IMR-90 (cell line): ENCODE data around the gene LRRC42. TPM values are rescaled to one million over a fixed set of nuclear protein-coding genes. Genes with fewer than 3 reads are reported as not detected.

ENCODE experiments used
- ATAC-seq: fragments of 200-7000 bp; cut with Tn5 transposase; 2 replicates; pipeline ENCODE4 v1.9.1; 2020; ENCODE audit warnings: low read depth, mild to moderate bottlenecking, moderate library complexity
- Bru-seq: library from RNA; stranded (reverse); fragments of 400-500 nt; gene quantifications from one replicate; lab custom pipeline; 2021; lab: Mats Ljungman, UMichigan
- BruChase-seq, 2 experiments: library from RNA; stranded (reverse); fragments of 400-500 nt; gene quantifications; one replicate each; lab custom pipeline; 2021; lab: Mats Ljungman, UMichigan
- BruUV-seq: library from RNA; stranded (reverse); fragments of 400-500 nt; replicated peaks from 2 replicates; lab custom pipeline; 2021; lab: Mats Ljungman, UMichigan
- CTCF ChIA-PET: fragments of 300-600 bp; formaldehyde crosslinking; extraction: SDS; loops from one replicate; lab custom pipeline; 2021; ENCODE audit warnings: antibody characterized with exemption; lab: Yijun Ruan, JAX
- POLR2A ChIA-PET: fragments of 300-600 bp; sonication (Branson Sonifier 250); formaldehyde crosslinking; loops from one replicate; lab custom pipeline; 2022; ENCODE audit warnings: antibody characterized with exemption; ENCODE audit not compliant: unreplicated experiment; lab: Charles Lee
- DNase-seq: peaks from one replicate; pipeline ENCODE4 v3.0.0; 2013
- H2AFZ ChIP-seq: replicated peaks from 2 replicates; pipeline ENCODE3; 2013; ENCODE audit warnings: low read length, mild to moderate bottlenecking; ENCODE audit not compliant: poor library complexity
- H2AK5ac ChIP-seq: 2 replicates; pipeline ENCODE4 v1.6.1; 2013; ENCODE audit warnings: low read depth, low read length, inconsistent platforms
- H2AK9ac ChIP-seq: replicated peaks from 2 replicates; pipeline ENCODE3; 2013; ENCODE audit warnings: mild to moderate bottlenecking, low read depth, low read length, moderate library complexity; ENCODE audit not compliant: poor library complexity
- H2BK120ac ChIP-seq: 2 replicates; pipeline ENCODE4 v1.6.1; 2013; ENCODE audit warnings: low read depth, low read length, inconsistent platforms
- H2BK15ac ChIP-seq: 3 replicates; pipeline ENCODE4 v1.6.1; 2013; ENCODE audit warnings: low read depth, low read length, inconsistent platforms
- H2BK20ac ChIP-seq: 2 replicates; pipeline ENCODE4 v1.6.1; 2013; ENCODE audit warnings: low read depth, mild to moderate bottlenecking, inconsistent platforms, low read length, moderate library complexity
- H2BK5ac ChIP-seq: 2 replicates; pipeline ENCODE4 v1.6.1; 2013; ENCODE audit warnings: mild to moderate bottlenecking, low read depth, low read length, inconsistent platforms; ENCODE audit not compliant: poor library complexity, severe bottlenecking
- H3K14ac ChIP-seq: replicated peaks from 2 replicates; pipeline ENCODE4 v1.6.1; 2013; ENCODE audit warnings: low read depth, low read length, inconsistent platforms
- H3K18ac ChIP-seq: 2 replicates; pipeline ENCODE4 v1.6.1; 2013; ENCODE audit warnings: low read depth, low read length, control low read depth
- H3K23ac ChIP-seq: 2 replicates; pipeline ENCODE4 v1.6.1; 2013; ENCODE audit warnings: low read depth, low read length, inconsistent platforms
- H3K27ac ChIP-seq: 2 replicates; pipeline ENCODE4 v1.5.1; 2013; ENCODE audit warnings: mild to moderate bottlenecking, control low read depth, low read length; ENCODE audit not compliant: insufficient read depth
- H3K27me3 ChIP-seq: 2 replicates; pipeline ENCODE4 v1.6.1; 2013; ENCODE audit warnings: low read length; ENCODE audit not compliant: control insufficient read depth, insufficient read depth
- H3K36me3 ChIP-seq: 2 replicates; pipeline ENCODE4 v1.6.1; 2013; ENCODE audit warnings: low read length, mixed read lengths; ENCODE audit not compliant: control insufficient read depth, insufficient read depth
- H3K4ac ChIP-seq: 2 replicates; pipeline ENCODE4 v1.6.1; 2013; ENCODE audit warnings: low read depth, low read length, inconsistent platforms
- H3K4me1 ChIP-seq: 2 replicates; pipeline ENCODE4 v1.6.1; 2013; ENCODE audit warnings: low read length, mixed read lengths; ENCODE audit not compliant: control insufficient read depth, insufficient read depth
- H3K4me2 ChIP-seq: 2 replicates; pipeline ENCODE4 v1.6.1; 2013; ENCODE audit warnings: low read depth, mild to moderate bottlenecking, control low read depth, low read length, moderate library complexity
- H3K4me3 ChIP-seq: 2 replicates; pipeline ENCODE4 v1.5.1; 2013; ENCODE audit warnings: low read depth, mild to moderate bottlenecking, control low read depth, low read length, moderate library complexity; ENCODE audit not compliant: insufficient read depth
- H3K56ac ChIP-seq: 2 replicates; pipeline ENCODE4 v1.6.1; 2013; ENCODE audit warnings: low read length, inconsistent platforms; ENCODE audit not compliant: insufficient read depth; ENCODE audit errors: extremely low read depth
- H3K79me1 ChIP-seq, 2 experiments: 2 replicates each; pipeline ENCODE4 v1.6.1; 2013; ENCODE audit warnings: low read length in 2 of 2, inconsistent platforms in 1 of 2, low read depth in 1 of 2
- H3K9ac ChIP-seq: 2 replicates; pipeline ENCODE4 v1.6.1; 2013; ENCODE audit warnings: low read depth, low read length, control low read depth
- H3K9me1 ChIP-seq: 2 replicates; pipeline ENCODE4 v1.6.1; 2013; ENCODE audit warnings: low read length, inconsistent platforms; ENCODE audit not compliant: insufficient read depth
- H3K9me3 ChIP-seq: 2 replicates; pipeline ENCODE4 v1.6.1; 2013; ENCODE audit warnings: low read length; ENCODE audit not compliant: control insufficient read depth, insufficient read depth
- H4K20me1 ChIP-seq: 2 replicates; pipeline ENCODE4 v1.6.1; 2013; ENCODE audit warnings: low read length, inconsistent platforms; ENCODE audit not compliant: insufficient read depth
- H4K5ac ChIP-seq: 2 replicates; pipeline ENCODE4 v1.6.1; 2013; ENCODE audit warnings: mild to moderate bottlenecking, low read depth, low read length, control low read depth
- H4K8ac ChIP-seq, 2 experiments: 2 replicates each; pipeline ENCODE4 v1.6.1; 2013; ENCODE audit warnings: low read depth in 2 of 2, low read length in 2 of 2, control low read depth in 1 of 2, inconsistent platforms in 1 of 2
- H4K91ac ChIP-seq: 2 replicates; pipeline ENCODE4 v1.6.1; 2013; ENCODE audit warnings: low read depth, low read length, inconsistent platforms; ENCODE audit not compliant: insufficient read depth
- BHLHE40 ChIP-seq: fragments of 150-350 bp; IDR thresholded peaks from 2 replicates; pipeline ENCODE4 v1.6.1; 2016; ENCODE audit warnings: mild to moderate bottlenecking, low read depth, low read length
- CEBPB ChIP-seq: IDR thresholded peaks from 2 replicates; pipeline ENCODE4 v1.6.1; 2012; ENCODE audit warnings: low read depth, low read length, improper control_type of control experiment
- FOS ChIP-seq: fragments of 150-350 bp; IDR thresholded peaks from 2 replicates; pipeline ENCODE4 v1.6.1; 2016; ENCODE audit warnings: low read depth, low read length
- MAFK ChIP-seq: IDR thresholded peaks from 2 replicates; pipeline ENCODE4 v1.6.1; 2012; ENCODE audit warnings: low read depth, low read length, improper control_type of control experiment
- MAZ ChIP-seq: IDR thresholded peaks from 2 replicates; pipeline ENCODE4 v1.6.1; 2012; ENCODE audit warnings: low read depth, mild to moderate bottlenecking, low read length, improper control_type of control experiment, moderate library complexity, borderline replicate concordance
- MXI1 ChIP-seq: IDR thresholded peaks from 2 replicates; pipeline ENCODE4 v1.6.1; 2012; ENCODE audit warnings: low read depth, mild to moderate bottlenecking, low read length, moderate library complexity, borderline replicate concordance
- RAD21 ChIP-seq: IDR thresholded peaks from 2 replicates; pipeline ENCODE4 v1.6.1; 2012; ENCODE audit warnings: low read length, improper control_type of control experiment
- RCOR1 ChIP-seq: IDR thresholded peaks from 2 replicates; pipeline ENCODE4 v1.6.1; 2012; ENCODE audit warnings: mild to moderate bottlenecking, low read length, improper control_type of control experiment; ENCODE audit not compliant: insufficient replicate concordance
- RFX5 ChIP-seq: IDR thresholded peaks from 2 replicates; pipeline ENCODE4 v1.8.0; 2012; ENCODE audit warnings: low read depth, mild to moderate bottlenecking, low read length, moderate library complexity
- SMC3 ChIP-seq: fragments of 150-350 bp; IDR thresholded peaks from 2 replicates; pipeline ENCODE4 v1.6.1; 2016; ENCODE audit warnings: low read depth, mild to moderate bottlenecking, antibody characterized with exemption, low read length, moderate library complexity
- WGBS, 2 experiments: methylation state at CpG; one replicate each; pipeline versions ENCODE4 v1.1.5 to v1.1.7; 2013; ENCODE audit warnings: missing lambda C conversion rate in 2 of 2; ENCODE audit not compliant: insufficient read length in 1 of 2; ENCODE audit errors: extremely low coverage in 2 of 2; 5-methylcytosine and 5-hydroxymethylcytosine counted together
- dilution Hi-C: fragments of 300-500 bp; cut with HindIII; formaldehyde crosslinking; loops from one replicate; pipeline ENCODE4 v1.14.3; 2018; ENCODE audit warnings: low sequenced_read_pairs; ENCODE audit not compliant: unreplicated experiment
- in situ Hi-C: fragments of 300-500 bp; cut with MboI; formaldehyde crosslinking; loops from 3 replicates; pipeline ENCODE4 v1.14.3; 2019; ENCODE audit warnings: low sequenced_read_pairs, inconsistent platforms, mixed read lengths
- intact Hi-C: fragments of 100-400 bp; cut with micrococcal nuclease; formaldehyde crosslinking; loops from 2 replicates; pipeline ENCODE4 v1.10.0; 2022
- long read RNA-seq: library from polyadenylated mRNA; unstranded; transcript quantifications from one replicate; pipeline ENCODE4 v2.0.0, GENCODE V29; 2021; ENCODE audit not compliant: unreplicated experiment
- polyA plus RNA-seq, 3 experiments: library from polyadenylated mRNA; depleted of rRNA; stranded (reverse); fragments of >200 nt; gene quantifications; 2 replicates each; pipeline ENCODE4 v1.2.3, GENCODE V29; 2012; ENCODE audit warnings: low replicate concordance in 1 of 3
- total RNA-seq: library from RNA; depleted of rRNA; stranded (reverse); fragments of >200 nt; gene quantifications from 2 replicates; pipeline ENCODE4 v1.2.3, GENCODE V29; 2012; rRNA removed
- TF ChIP-seq, protein P1 (sequence below): fragments of 150-350 bp; IDR thresholded peaks from 2 replicates; pipeline ENCODE4 v1.6.1; 2016; ENCODE audit warnings: low read depth, mild to moderate bottlenecking, low read length, moderate library complexity, borderline replicate concordance

Gene LRRC42, protein sequence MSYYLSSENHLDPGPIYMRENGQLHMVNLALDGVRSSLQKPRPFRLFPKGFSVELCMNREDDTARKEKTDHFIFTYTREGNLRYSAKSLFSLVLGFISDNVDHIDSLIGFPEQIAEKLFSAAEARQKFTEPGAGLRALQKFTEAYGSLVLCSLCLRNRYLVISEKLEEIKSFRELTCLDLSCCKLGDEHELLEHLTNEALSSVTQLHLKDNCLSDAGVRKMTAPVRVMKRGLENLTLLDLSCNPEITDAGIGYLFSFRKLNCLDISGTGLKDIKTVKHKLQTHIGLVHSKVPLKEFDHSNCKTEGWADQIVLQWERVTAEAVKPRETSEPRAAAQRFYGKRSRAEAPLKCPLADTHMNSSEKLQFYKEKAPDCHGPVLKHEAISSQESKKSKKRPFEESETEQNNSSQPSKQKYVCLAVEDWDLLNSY
- total RNA-seq (33.3 and 47.5 TPM in 2 replicates), polyA plus RNA-seq (2012; rRNA removed) (38.6 and 39.9 TPM in 2 replicates), Bru-seq, nascent RNA (percentile 76 among the genes with signal in this experiment), BruChase-seq, experiment 1, labeled RNA remaining after a 6-hour chase (percentile 68 among the genes with signal in this experiment), BruChase-seq, experiment 2, labeled RNA remaining after a 2-hour chase (percentile 67 among the genes with signal in this experiment)
- polyA plus RNA-seq (2012; cell fraction: cytosol; rRNA removed) = 22.7 and 24.5 TPM in 2 replicates
- 11.2 and 23.1 TPM in 2 replicates for polyA plus RNA-seq (2012; cell fraction: nucleus; rRNA removed; ENCODE audit: low replicate concordance)
- long read RNA-seq, transcript LRRC42-203 (9 exons, 2,037 nt) = minor isoform, 12 of 47 reads
- long read RNA-seq, transcript LRRC42-201 (8 exons, 1,727 nt) = major isoform, 21 of 47 reads
- long read RNA-seq, partial matches to known transcripts = 4 of 47 reads
- long read RNA-seq, other reads (novel, unspliced or antisense) = 10 of 47 reads

DNA sequence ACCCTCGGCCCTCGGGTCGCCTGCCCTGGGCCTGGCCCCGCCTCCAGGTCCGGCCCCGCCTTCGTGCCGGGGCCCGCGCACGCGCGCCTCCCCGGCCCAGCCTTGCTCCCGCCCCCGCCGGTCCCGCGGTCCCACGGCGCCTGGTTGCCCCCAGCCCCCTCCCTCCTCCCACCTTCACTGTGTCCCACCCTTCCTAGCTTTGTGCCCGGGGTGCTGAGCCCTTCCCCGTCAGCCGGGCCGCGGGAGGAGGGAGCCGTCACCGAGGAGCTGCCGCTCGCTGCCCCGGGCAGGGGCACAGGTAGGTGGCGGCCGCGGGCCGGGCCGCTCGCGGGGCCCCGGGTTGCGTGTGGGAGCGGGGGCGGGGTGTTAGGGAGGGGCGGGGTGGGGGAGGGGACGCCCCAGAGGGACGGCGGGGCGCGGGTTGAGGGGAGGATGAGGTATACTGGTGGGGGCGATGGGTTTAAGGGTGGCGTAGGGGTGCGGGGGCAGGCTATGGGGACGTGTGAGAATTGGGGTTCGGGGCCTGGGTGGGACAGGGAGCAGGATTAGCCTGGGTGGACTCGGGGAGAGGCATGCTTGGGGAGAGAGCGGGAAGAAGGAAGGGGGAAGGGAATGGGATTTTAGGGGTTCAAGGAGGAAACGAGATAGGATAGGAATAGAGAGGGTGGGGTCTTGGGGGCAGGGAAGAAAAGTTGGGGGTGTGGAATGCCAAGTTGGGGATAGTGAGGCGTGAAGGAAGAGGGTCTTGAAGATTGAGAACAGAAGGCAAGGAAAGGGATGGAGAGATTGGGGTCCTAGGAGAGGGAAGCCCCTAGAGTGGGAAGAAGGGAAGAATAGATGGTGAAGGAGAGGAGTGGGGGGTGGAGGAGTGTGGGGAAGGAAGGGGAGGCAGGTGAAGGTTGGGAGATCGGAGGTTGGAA lies at the start of gene LRRC42:
TSS of gene LRRC42 (plus strand) at position 99 of the 920 bp plus-strand sequence. CDS start 5,650 bp downstream, outside the sequence.
- peak within 1 kb of the TSS; percentile 20; the same call in 1 of the 3 replicates for H2BK15ac ChIP-seq
- peak within 1 kb of the TSS; percentile 100 for H3K4me3 ChIP-seq
- dilution Hi-C loops = no loop called here
- peak within 1 kb of the TSS; percentile 85 to 86 for H4K8ac ChIP-seq
- H3K27me3 ChIP-seq = no peaks in the 10 kb centered on the region
- H4K91ac ChIP-seq = peak within 1 kb of the TSS; percentile 80
- H3K4me1 ChIP-seq = peaks cover 10% of the 10 kb centered on the region
- in situ Hi-C loops = loop anchor here (5.0 kb wide), 1 partner anchor 64 kb away; no protein-coding TSS in a partner anchor
- peak within 1 kb of the TSS; percentile 96 for H2AK9ac ChIP-seq
- peaks cover 11% of the 10 kb centered on the region for H3K9me1 ChIP-seq
- intact Hi-C loops = loop anchor here (2.0 to 5.0 kb wide), 3 partner anchors 58 to 459 kb away; partner anchors contain the start of gene YIPF1
- H3K23ac ChIP-seq = peak within 1 kb of the TSS; percentile 93
- CTCF ChIA-PET = interaction anchor here (0.8 to 2.3 kb wide), 4 partner anchors 10 to 86 kb away, joined by 3 to 7 read pairs (median 4); no protein-coding TSS in a partner anchor
- peaks cover under 1% of the 10 kb centered on the region for H3K36me3 ChIP-seq
- DNase-seq (no peak), ATAC-seq (peak; percentile 83)
- peaks cover 34% of the 10 kb centered on the region for H4K20me1 ChIP-seq
- POLR2A ChIA-PET = interaction anchor here (0.6 to 1.2 kb wide), 2 partner anchors 56 to 428 kb away, joined by 4 to 9 read pairs; partner anchors contain the start of gene YIPF1
- H3K9me3 ChIP-seq = no peaks in the 10 kb centered on the region
- H2BK5ac ChIP-seq = peak within 1 kb of the TSS; percentile 96
- peak within 1 kb of the TSS; percentile 96 for H4K5ac ChIP-seq
- H3K18ac ChIP-seq = peak within 1 kb of the TSS; percentile 91
- peak within 1 kb of the TSS; percentile 92 for H3K4ac ChIP-seq
- peak within 1 kb of the TSS; percentile 99 for H3K4me2 ChIP-seq
- H3K56ac ChIP-seq = peak within 1 kb of the TSS; percentile 55
- H2AFZ ChIP-seq = peak within 1 kb of the TSS; percentile 98
- no TSS peak for BruUV-seq
- H3K14ac ChIP-seq = peak within 1 kb of the TSS; percentile 97
- peak within 1 kb of the TSS; percentile 98 for H3K27ac ChIP-seq
- peaks cover 46 to 76% of the 10 kb centered on the region in 2 experiments for H3K79me1 ChIP-seq
- H2AK5ac ChIP-seq = peak within 1 kb of the TSS; percentile 85
- peak within 1 kb of the TSS; percentile 72; the same call in 1 of the 2 replicates for H2BK120ac ChIP-seq
- WGBS, 2 experiments = 4% methylated on average over 3 of the region's 58 CpGs; no CpG with 5 or more reads in 1 of the 2 experiments
- H3K9ac ChIP-seq = peak within 1 kb of the TSS; percentile 97
- no peak within 1 kb of the TSS; the same call in 1 of the 2 replicates for H2BK20ac ChIP-seq
- TF ChIP-seq RAD21 = no peak
- peak; percentile 20; the same call in 1 of the 2 replicates for TF ChIP-seq MXI1
- TF ChIP-seq BHLHE40 = no peak
- peak; percentile 75; the same call in 1 of the 2 replicates for TF ChIP-seq MAZ
- no peak for TF ChIP-seq RFX5
- no peak for TF ChIP-seq FOS
- no peak for TF ChIP-seq SMC3
- TF ChIP-seq RCOR1 = no peak
- TF ChIP-seq, protein P1, sequence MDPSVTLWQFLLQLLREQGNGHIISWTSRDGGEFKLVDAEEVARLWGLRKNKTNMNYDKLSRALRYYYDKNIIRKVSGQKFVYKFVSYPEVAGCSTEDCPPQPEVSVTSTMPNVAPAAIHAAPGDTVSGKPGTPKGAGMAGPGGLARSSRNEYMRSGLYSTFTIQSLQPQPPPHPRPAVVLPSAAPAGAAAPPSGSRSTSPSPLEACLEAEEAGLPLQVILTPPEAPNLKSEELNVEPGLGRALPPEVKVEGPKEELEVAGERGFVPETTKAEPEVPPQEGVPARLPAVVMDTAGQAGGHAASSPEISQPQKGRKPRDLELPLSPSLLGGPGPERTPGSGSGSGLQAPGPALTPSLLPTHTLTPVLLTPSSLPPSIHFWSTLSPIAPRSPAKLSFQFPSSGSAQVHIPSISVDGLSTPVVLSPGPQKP = no peak
- no peak for TF ChIP-seq CEBPB
- no peak for TF ChIP-seq MAFK
